Lung (tissue), 12 donors: ENCODE data around the gene RASL11A. TPM values are rescaled to one million over a fixed set of nuclear protein-coding genes. Genes with fewer than 3 reads are reported as not detected.
A peak's percentile ranks its signal among the peaks of the same experiment; 100 is the strongest.

Source experiments
- ATAC-seq: fragments of 200-7000 bp; cut with Tn5 transposase; one replicate; pipeline ENCODE4 v1.9.1; 2020; ENCODE audit warnings: moderate number of reproducible peaks; ENCODE audit not compliant: insufficient read depth, low FRiP score
- DNase-seq, 3 donors: peaks; one replicate each; pipeline ENCODE4 v3.0.0-alpha.2; 2013 to 2017
- H3K27ac ChIP-seq, 2 donors: one replicate each; pipeline ENCODE4 v1.5.1; 2013; ENCODE audit warnings: mild to moderate bottlenecking in 2 of 2, moderate library complexity in 2 of 2, control low read depth in 1 of 2, inconsistent platforms in 1 of 2, low read depth in 1 of 2, low read length in 1 of 2
- H3K27me3 ChIP-seq, 3 donors: one replicate each; pipeline ENCODE4 v1.5.1; 2013; ENCODE audit warnings: low read length in 2 of 3; ENCODE audit not compliant: control insufficient read depth in 3 of 3, insufficient read depth in 3 of 3
- H3K36me3 ChIP-seq, 4 donors: one replicate each; pipeline ENCODE4 v1.5.1; 2013; ENCODE audit warnings: low read length in 4 of 4, mild to moderate bottlenecking in 1 of 4, moderate library complexity in 1 of 4; ENCODE audit not compliant: control insufficient read depth in 4 of 4, insufficient read depth in 4 of 4
- H3K4me1 ChIP-seq, 5 donors: one replicate each; pipeline ENCODE4 v1.5.1; 2013; ENCODE audit warnings: low read length in 5 of 5, mild to moderate bottlenecking in 2 of 5, moderate library complexity in 1 of 5; ENCODE audit not compliant: control insufficient read depth in 5 of 5, insufficient read depth in 5 of 5
- H3K4me3 ChIP-seq: one replicate; pipeline ENCODE4 v1.5.1; 2013; ENCODE audit warnings: mild to moderate bottlenecking, control low read depth, moderate library complexity
- H3K9ac ChIP-seq, 2 donors: one replicate each; pipeline ENCODE4 v1.5.1; 2013; ENCODE audit warnings: low read length in 2 of 2, control low read depth in 1 of 2; ENCODE audit not compliant: insufficient read depth in 1 of 2
- H3K9me3 ChIP-seq, 4 donors: one replicate each; pipeline ENCODE4 v1.5.1; 2013; ENCODE audit warnings: low read length in 3 of 4, mild to moderate bottlenecking in 1 of 4, moderate library complexity in 1 of 4; ENCODE audit not compliant: control insufficient read depth in 4 of 4, insufficient read depth in 3 of 4
- CTCF ChIP-seq: IDR thresholded peaks from 2 replicates; pipeline ENCODE4 v1.5.1; 2012; ENCODE audit warnings: mild to moderate bottlenecking; ENCODE audit errors: control extremely low read depth, extremely low read depth
- WGBS, 2 donors: extraction: QIAGEN DNeasy Blood & Tissue Kit; methylation state at CpG; one replicate each; pipeline ENCODE4 v1.1.7; 2013; 5-methylcytosine and 5-hydroxymethylcytosine counted together
- polyA plus RNA-seq, 2 donors: library from polyadenylated mRNA; stranded (reverse); fragments of 200-250 nt; gene quantifications; one replicate each; pipeline ENCODE4 v1.2.1, GENCODE V29; 2013
- total RNA-seq, 2 donors: library from RNA; depleted of rRNA in 1 of 2; stranded (reverse); fragments of >200 nt in 1 of 2; gene quantifications; one replicate each; pipeline ENCODE4 v1.2.1, GENCODE V29; 2014 to 2021
- donor health status: control.
- donor health status: control.
- donor health status: Bipolar disorder and iron deficiency.
- donor health status: healthy.
- donor health status: DM: yes; HTN: yes; CAD: no.

RASL11A gene
- total and polyA plus RNA-seq, 4 donors = 12.1 to 31.5 (median 15.2) TPM

DNA sequence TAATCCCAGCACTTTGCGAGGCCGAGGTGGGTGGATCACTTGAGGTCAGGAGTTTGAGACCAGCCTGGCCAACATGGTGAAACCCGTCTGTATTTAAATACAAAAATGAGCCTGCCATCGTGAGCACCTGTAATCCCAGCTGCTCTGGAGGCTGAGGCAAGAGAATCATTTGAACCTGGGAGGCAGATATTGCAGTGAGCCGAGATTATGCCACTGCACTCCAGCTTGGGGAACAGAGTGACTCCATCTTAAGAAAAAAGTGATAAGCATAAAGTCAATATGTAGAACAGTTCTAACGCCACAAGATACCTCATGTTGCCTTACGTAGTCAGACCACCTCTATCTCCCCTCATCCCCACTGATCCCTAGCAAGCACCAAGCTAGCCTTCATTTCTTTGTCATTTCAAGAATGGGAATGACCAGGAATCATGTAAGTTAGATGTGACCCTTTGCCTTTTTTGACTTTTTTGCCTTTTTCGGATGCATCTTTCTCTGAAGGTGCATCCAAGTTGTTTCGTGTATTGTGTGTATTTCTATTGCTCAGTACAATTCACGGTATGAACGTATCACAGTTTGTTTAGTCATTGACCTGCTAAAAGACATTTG is 12.9 kb upstream of the RASL11A start:
- Histone ChIP-seq H3K4me1 (peaks cover 0 to 11% (median 8%) of the 10 kb centered on the region in 5 donors), H3K27me3 (no peaks in the 10 kb centered on the region), H3K9ac (no peak overlapping the region), H3K4me3 (no peak overlapping the region), H3K9me3 (no peaks in the 10 kb centered on the region), H3K36me3 (peaks cover 18 to 43% (median 22%) of the 10 kb centered on the region in 4 donors), H3K27ac (no peak overlapping the region)
- TF ChIP-seq CTCF = no peak
- 90% methylated on average over 11 of the region's 11 CpGs for WGBS, 2 donors
- ATAC-seq (no peak), DNase-seq (no peak)

GRCh38 chr13:27258637-27259386 is 11.8 kb upstream of the RASL11A start:
- DNase-seq (no peak), ATAC-seq (no peak)
- H3K9ac ChIP-seq = no peak overlapping the region
- no peaks in the 10 kb centered on the region for H3K27me3 ChIP-seq
- WGBS, 2 donors = 90 to 96% methylated on average over 5 of the region's 5 CpGs
- H3K27ac ChIP-seq = no peak overlapping the region
- peaks cover 0 to 3% (median 0%) of the 10 kb centered on the region in 5 donors for H3K4me1 ChIP-seq
- H3K9me3 ChIP-seq = no peaks in the 10 kb centered on the region
- TF ChIP-seq CTCF = no peak
- H3K4me3 ChIP-seq = no peak overlapping the region
- H3K36me3 ChIP-seq = peaks cover 18 to 43% (median 22%) of the 10 kb centered on the region in 4 donors

GRCh38 chr13:27259831-27260230 is 10.8 kb upstream of the RASL11A start:
- no peaks in the 10 kb centered on the region for H3K27me3 ChIP-seq
- no peak overlapping the region for H3K4me3 ChIP-seq
- H3K4me1 ChIP-seq = no peaks in the 10 kb centered on the region
- TF ChIP-seq CTCF = no peak
- H3K9me3 ChIP-seq = no peaks in the 10 kb centered on the region
- WGBS, 2 donors = 14 to 40% methylated on average over 2 of the region's 2 CpGs
- H3K36me3 ChIP-seq = peaks cover 17 to 37% (median 21%) of the 10 kb centered on the region in 4 donors
- peak overlapping the region in 1 of 2 donors; percentile 6 for H3K27ac ChIP-seq
- DNase-seq = no peak
- no peak overlapping the region for H3K9ac ChIP-seq
- no peak for ATAC-seq
